HG03039 (cell line): ENCODE data around the gene TPPP.
"Not testable (repeated sequence)": the region's sequence is repeated elsewhere in the genome, so short reads cannot be mapped to it uniquely, and the experiment has no call there.

ENCODE experiments used
- ATAC-seq: cut with Tn5 transposase; IDR thresholded peaks from one replicate; pipeline ENCODE4 v1.9.1; 2021; ENCODE audit warnings: mild to moderate bottlenecking, moderate library complexity; ENCODE audit not compliant: unreplicated experiment

TPPP gene

GRCh38 chr5:695475-695874, 2.3 kb upstream of the TPPP start:
- not testable (repeated sequence) for ATAC-seq

GRCh38 chr5:694042-694431, 885 bp upstream of the TPPP start:
- not testable (repeated sequence) for ATAC-seq

- ATAC-seq, result not testable (repeated sequence)
Measured at GRCh38 chr5:692529-693041, 567 bp downstream of the TPPP start.

- ATAC-seq, result no peak
Measured at GRCh38 chr5:691817-692528, 1.2 kb downstream of the TPPP start.

- ATAC-seq, result not testable (repeated sequence)
Measured at GRCh38 chr5:691049-691448, 2.1 kb downstream of the TPPP start.

- not testable (repeated sequence) for ATAC-seq
Measured at GRCh38 chr5:690293-690692, 2.9 kb downstream of the TPPP start.

- not testable (repeated sequence) for ATAC-seq
Measured at GRCh38 chr5:688348-689010, 4.7 kb downstream of the TPPP start.

- not testable (repeated sequence) for ATAC-seq
Measured at GRCh38 chr5:686936-687335, 6.2 kb downstream of the TPPP start.

GRCh38 chr5:686172-686523, 7.0 kb downstream of the TPPP start:
- not testable (repeated sequence) for ATAC-seq

GRCh38 chr5:685262-686171, 7.6 kb downstream of the TPPP start:
- ATAC-seq, result no peak

- no peak for ATAC-seq
Measured at GRCh38 chr5:684751-685216, 8.4 kb downstream of the TPPP start.

GRCh38 chr5:683551-684481, 9.3 kb downstream of the TPPP start:
- ATAC-seq, result no peak

GRCh38 chr5:682651-683358, 10.3 kb downstream of the TPPP start:
- ATAC-seq, result not testable (repeated sequence)

GRCh38 chr5:682216-682615, 10.9 kb downstream of the TPPP start:
- not testable (repeated sequence) for ATAC-seq

- ATAC-seq, result not testable (repeated sequence)
Measured at GRCh38 chr5:681317-682191, 11.6 kb downstream of the TPPP start.

- ATAC-seq, result not testable (repeated sequence)
Measured at GRCh38 chr5:680836-681235, 12.3 kb downstream of the TPPP start.

- ATAC-seq, result not testable (repeated sequence)
Measured at GRCh38 chr5:680118-680795, 12.9 kb downstream of the TPPP start.
